ENCODE results near the gene FOLR3.

- TF ChIP-seq EZH2 (IDR thresholded peaks at IDR 0.05; ENCODE audit: insufficient read depth, poor library complexity, severe bottlenecking) (no peak), EZH2phosphoT487 (IDR thresholded peaks at IDR 0.05; ENCODE audit: insufficient read depth, low read depth) (no peak)
These were observed 12.9 kb upstream of the FOLR3 start for GRCh38 chr11:72122607-72123006.
